H54 (cell line): Measurements from ENCODE around the gene DCBLD2.
A peak's percentile ranks its signal among the peaks of the same experiment; 100 is the strongest.

Experiments
- DNase-seq: peaks from one replicate; pipeline ENCODE4 v3.0.0; 2011; ENCODE audit warnings: low spot score, mixed read lengths; ENCODE audit not compliant: insufficient read length
- FAIRE-seq: peaks from 3 replicates; lab custom pipeline; 2011; peaks lifted over from hg19 to GRCh38; lab: Jason Lieb, UNC
- POLR2A ChIP-seq: IDR thresholded peaks from 2 replicates; pipeline ENCODE4 v1.6.1; 2011; ENCODE audit warnings: low read depth, mild to moderate bottlenecking, low read length

DCBLD2 gene

DNA sequence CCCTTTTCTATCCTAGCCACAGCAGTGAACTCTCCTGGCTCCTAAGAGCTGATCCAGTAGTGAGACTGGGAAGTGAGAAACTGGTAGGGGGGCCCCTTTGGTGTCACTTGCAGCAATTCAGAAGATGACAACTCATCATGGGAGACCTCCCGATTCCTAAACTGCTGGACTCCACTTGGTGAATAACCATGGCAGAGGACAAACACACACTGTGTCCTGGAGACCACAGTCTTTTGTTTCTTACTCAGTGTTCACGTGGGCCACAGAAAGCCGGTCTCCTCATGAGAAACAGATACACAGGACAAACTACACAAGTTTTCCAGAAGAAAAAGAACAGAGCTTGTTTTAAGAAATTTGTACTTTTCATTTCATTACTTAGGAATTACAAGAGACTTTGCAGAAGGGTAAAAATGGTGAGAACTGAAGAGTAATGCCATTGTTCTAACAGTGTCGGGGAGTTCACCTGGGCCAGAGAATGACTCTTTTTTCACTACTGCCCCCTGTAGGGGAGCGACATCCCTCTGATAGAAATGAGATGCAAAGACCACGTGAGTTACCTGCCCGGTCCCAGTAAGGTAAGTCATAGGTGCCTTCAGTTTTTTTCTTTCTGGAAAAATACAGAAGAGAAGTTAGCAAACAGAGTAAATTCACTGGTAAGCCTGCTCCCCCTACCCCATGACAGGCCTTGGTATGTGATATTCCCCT, 100.3 kb downstream of the DCBLD2 start:
- TF ChIP-seq POLR2A = no peak
- no peak for DNase-seq
- FAIRE-seq = no peak

DNA sequence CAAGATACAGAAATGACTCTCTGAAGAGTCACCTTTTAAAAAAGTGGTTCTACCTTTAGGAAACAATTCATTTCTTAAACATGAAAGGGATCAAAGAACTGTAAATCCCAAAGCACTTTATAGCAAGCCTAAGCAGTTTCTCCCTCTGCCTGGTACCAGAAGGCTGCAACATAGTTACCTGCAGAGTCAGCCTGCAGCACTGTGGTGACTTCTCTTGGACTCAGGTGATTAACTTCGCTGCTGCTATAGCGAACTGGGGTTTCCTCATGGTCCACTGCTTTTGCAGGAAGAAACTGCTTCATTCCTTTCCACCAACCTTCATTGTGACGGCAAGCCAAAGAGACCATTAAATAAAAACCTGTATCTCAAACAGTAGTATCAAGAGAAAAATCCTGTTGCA, 101.1 kb downstream of the DCBLD2 start:
- no peak for DNase-seq
- no peak for FAIRE-seq

DNA sequence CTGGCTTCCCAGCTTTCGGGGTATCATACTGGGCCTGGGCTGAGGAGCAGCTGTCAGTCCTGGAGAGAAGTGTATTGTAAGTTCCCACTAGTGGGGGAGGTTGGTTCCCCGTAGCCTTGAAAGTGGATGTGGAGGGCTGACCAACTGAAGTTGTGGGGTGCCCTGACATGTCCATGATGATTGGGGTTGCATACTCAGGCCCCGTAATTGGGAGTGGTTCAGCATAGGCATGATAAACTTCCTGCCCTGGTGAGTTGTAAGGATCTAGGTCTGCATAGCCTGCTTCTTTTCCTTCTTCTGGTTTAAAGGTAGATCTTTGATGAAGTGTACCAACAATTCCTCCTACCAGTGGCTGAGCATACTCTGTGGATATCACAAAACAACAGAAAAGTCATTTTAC, 102.0 kb downstream of the DCBLD2 start:
- FAIRE-seq (no peak), DNase-seq (no peak)
- TF ChIP-seq POLR2A = no peak

More for the DNA sequence above, 101.1 kb downstream of the DCBLD2 start:
- TF ChIP-seq POLR2A = no peak

DNA sequence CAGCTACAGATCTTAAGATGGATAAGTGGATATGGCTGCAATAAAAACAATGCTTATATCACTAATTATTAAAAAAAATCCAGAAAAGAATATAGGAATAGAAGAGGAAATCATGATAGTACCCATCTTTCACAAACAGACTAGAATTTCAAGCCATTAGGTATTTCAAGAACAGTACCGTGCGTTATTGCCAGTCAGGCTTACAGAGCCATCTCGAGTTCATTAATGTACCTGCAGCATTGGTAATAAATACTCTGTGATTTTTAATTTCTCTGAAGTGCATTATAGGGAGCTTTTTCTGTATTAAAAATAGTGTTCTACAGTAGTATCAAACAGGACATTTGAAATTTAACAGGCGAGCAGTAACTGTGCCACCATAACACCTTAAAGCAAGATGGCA, 102.7 kb downstream of the DCBLD2 start:
- DNase-seq = no peak
- FAIRE-seq = no peak
- no peak for TF ChIP-seq POLR2A

DNA sequence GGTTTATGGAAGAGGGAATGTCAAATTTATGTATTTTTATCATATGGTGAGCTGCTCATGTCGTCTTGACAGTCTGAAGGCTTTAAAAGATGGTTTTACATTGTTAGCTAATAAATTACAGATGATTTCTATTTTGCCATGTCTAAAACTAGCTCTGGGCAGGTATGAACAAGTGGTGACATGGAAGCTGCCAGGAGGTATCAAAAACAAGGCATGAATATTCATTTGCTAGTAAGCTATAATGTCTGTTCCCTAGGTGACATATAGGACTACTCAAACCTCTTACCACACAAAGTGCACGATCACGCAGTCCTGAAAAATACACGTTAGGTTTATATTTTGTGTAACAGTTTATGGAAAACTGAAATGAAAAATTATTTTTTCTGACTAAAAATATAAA, 103.6 kb downstream of the DCBLD2 start:
- FAIRE-seq = no peak
- no peak for DNase-seq
- no peak for TF ChIP-seq POLR2A

DNA sequence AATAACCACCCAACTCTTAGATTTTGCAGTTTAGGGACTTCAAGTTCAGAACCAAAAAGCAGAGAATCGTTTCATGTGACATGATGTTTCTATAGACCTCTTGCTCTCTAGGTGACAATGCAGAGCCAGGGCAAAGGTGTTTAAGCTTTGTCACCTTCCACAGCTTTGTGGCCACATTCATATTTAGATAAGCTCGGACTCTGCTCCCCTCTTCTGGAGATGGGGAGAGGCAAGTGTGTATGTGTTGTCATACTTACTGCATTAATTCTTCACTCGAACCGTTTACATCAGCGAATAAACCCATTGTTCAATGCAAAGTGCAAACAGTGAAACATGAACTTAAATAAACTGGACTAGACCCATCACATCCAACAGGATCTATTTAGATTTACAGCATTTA, 105.2 kb downstream of the DCBLD2 start:
- FAIRE-seq (peak; percentile 75), DNase-seq (no peak)
- TF ChIP-seq POLR2A = no peak

DNA sequence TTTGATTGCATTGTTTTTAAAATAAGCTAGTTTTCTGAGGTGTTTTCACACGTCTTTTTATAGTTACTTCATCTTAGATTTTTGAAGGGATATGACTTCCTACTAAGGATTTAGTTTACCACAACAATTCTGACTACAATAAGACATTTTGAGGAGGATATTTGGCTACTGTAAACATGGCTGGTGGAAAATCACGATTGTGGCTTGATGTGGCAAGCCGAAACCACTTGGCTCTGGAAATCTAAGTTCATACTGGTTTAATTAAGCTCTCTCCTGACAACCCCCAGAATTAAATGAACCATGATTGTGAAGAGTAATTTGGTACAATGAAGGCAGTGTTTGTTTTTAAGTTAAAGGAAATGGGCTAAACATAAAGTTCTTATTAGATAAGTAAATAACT, 107.5 kb downstream of the DCBLD2 start:
- DNase-seq (no peak), FAIRE-seq (peak; percentile 60)
- TF ChIP-seq POLR2A = no peak

DNA sequence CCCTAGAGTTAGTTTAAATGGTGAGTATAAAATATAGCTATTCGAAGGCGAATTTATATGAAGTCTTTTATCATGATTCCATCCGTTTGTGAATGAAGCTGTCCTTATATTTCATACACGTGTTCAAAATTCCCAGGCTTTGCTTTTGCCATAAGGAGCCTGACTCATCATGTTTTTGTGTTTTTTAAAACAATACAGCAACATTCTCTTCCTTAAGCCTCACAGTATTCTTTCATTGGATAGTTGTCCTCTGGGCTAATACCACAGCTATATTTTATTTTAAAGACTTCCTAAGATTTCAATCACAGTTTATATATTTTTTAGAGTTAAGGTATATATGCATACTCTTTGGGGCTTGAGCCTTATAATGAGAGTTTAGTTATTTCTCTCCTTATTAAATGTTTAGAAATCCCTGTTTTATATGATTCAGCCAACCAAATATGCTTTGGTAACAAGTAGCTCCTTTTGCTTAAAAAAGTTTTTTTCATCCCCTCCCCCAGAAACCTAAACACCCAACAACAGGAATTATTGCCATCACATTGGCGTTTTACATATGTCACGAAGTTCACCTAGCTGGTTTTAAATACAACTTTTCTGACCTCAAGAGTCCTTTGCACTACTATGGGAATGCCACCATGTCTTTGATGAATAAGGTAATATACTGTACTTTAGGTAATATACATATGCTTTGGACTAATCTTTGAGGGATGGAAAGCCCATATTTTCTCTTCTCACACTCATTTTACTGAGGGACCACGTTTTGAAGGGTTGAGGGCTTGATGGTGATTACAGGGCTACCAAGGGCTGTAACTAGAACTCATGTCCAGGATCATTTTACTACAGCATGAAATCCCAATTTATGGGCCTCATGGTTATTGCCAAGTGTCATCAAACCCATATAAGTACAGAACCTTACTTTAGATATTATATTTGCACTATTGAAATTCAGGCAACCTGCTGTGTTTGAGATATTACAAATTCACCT, 109.9 kb downstream of the DCBLD2 start:
- FAIRE-seq (peak; percentile 57), DNase-seq (no peak)
- no peak for TF ChIP-seq POLR2A

DNA sequence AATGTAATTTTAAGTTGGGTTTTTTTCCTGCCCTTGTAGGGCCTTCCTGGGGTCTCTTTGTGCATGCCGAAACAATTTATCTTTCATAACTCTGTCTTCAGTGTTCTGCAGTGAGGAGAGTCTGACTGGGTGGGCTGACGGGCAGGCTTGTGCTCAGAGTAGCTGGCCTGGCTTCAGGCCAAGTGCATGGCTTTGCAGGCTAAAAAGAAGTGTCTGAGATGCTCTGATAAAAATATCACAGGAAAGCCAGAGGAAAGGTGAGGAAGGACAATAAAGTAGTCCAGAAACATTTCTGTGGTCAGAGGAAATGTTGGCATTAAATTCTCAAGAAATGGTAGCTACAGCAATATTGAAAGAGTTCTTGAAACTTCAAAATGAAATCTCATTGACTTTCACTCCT, 112.8 kb downstream of the DCBLD2 start:
- FAIRE-seq = no peak
- DNase-seq = no peak
- TF ChIP-seq POLR2A = no peak

DNA sequence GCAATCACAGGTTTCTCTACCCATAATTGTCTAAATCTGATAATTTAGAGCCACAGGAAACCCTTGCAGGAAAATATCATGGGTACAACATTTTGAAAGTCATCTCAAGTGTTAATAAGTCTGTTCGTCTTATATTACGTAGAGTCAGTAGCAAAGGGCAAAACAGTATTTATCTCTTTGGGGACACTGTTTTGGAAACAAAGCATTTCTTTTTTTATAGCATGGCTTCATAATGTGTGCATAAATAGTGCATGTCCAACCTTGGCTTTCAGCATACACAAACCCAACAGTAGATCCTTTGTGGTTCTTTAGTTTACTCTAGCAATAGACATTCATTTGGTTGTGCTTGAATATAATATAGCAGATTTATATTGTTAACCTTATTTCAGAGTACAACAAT, 114.3 kb downstream of the DCBLD2 start:
- FAIRE-seq (no peak), DNase-seq (no peak)
- no peak for TF ChIP-seq POLR2A

DNA sequence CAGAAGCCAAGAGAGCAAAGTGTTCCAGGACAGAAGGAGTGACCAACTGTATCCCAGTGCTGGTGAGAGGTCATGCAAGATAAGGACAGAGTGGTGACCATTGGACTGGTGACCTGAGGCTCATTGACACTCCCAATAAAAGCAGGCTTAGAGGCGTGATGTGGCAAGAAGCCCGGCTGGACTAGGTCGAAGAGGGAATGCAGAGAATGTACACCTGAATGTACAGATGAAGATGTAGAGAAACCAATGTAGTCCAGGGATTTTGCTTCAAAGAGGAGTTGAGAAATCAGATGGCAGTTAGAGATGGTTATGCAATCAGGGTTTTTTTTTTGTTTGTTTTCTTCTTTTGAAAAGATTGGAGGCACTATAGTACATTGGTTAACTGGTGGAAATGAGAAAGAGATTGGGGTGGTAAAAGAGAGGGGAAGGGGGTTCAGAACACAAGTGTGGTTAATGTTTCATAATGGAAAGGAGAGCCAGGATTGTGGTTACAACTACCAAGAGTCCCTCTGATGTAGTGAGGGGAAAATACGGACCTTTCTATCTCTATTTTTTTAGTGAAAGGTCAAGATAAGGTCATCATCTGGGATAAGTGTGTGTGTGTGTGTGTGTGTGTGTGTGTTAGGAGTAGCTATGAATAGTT, 115.0 kb downstream of the DCBLD2 start:
- TF ChIP-seq POLR2A = no peak
- no peak for FAIRE-seq

DNA sequence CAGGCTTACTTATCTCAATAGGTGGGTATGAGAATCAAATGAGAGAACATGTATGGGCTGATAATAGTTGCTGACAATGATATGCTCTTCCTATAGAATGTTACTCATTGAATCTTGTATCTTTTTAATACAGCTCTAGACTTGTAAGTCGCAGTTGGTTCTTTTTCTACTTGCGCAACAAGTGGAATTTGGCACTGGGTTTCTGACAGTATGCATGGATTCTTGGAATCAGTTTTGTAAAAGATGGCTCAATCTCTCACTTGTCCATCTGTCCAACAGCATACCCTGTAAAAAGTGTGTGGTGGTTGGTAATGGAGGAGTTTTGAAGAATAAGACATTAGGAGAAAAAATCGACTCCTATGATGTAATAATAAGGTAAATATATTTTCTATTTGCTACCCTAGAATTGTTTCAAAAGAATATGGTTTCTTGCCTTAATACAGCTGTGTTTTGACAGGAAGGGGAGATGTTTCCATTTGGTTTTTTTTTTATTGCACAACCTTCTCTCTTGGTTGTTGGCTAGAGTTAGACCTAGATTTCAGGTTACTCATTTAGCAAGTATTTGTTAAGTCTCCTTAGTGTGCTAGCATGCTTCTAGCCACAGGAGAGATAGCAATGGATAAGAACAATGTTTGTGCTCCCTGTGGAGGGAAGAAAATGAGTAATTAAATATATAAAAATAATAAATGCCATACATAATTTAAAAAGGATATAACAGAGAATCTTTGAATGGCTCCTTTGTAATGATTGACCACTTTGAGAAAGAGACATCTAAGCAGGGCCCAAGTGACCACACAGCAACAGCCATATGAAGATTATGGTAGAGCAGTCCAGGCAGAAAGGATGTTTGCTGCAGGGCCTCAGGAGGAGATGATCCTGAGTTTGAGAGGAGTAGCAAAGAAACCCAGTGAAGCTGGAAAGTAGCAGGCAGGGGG, 116.6 kb downstream of the DCBLD2 start:
- FAIRE-seq (no peak), DNase-seq (peak; percentile 36)
- TF ChIP-seq POLR2A = no peak

More for the DNA sequence above, 115.0 kb downstream of the DCBLD2 start:
- DNase-seq = no peak

DNA sequence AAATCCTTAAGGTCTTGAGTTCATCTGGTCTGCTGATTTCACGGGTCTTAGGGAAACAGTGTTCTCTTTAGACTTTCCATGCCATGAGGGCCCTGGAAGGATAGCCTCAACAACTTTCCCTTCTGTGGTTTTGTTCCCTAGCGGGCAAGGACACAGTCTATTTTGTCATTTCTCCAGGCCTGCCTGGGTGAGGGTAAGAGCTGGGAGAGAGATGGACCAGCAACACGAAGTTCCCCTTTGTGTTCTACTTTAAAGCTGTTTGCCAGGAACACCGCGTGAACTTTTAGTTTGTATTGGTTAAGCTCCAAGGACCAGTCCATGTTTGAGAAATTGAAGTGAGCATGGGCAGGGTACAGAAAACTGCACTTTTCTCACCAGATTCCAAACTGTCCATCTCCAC, 117.5 kb downstream of the DCBLD2 start:
- TF ChIP-seq POLR2A = no peak
- FAIRE-seq = no peak
- DNase-seq = no peak
